ENCODE data around the gene IL22.

- TF ChIP-seq HDGF (IDR thresholded peaks at IDR 0.05; ENCODE audit: borderline replicate concordance) = no peak
- TF ChIP-seq BHLHE40 (IDR thresholded peaks at IDR 0.05; ENCODE audit: borderline replicate concordance) = no peak
- TF ChIP-seq ELF4 (IDR thresholded peaks at IDR 0.05) = no peak
- no peak for TF ChIP-seq PKNOX1 (IDR thresholded peaks at IDR 0.05)
- no peak for TF ChIP-seq FOXA1 (IDR thresholded peaks at IDR 0.05)
- no peak for TF ChIP-seq ARNT (IDR thresholded peaks at IDR 0.05)
- TF ChIP-seq SP1 (IDR thresholded peaks at IDR 0.05) = no peak
- TF ChIP-seq SUZ12 (IDR thresholded peaks at IDR 0.05) = no peak
Measured at GRCh38 chr12:68199127-68199526, 54.3 kb downstream of the IL22 start.

Measured in HEK293T (cell line).